CD14-positive monocyte (primary cell): ENCODE data around the gene ARMH3. TPM values are rescaled to one million over a fixed set of nuclear protein-coding genes. Genes with fewer than 3 reads are reported as not detected.
A peak's percentile ranks its signal among the peaks of the same experiment; 100 is the strongest.

Experiments used
- DNase-seq, 3 donors: peaks; one replicate each; pipeline ENCODE4 v3.0.0-alpha.2; 2011 to 2022
- H2AFZ ChIP-seq: 2 replicates; pipeline ENCODE4 v1.6.0; 2012; ENCODE audit warnings: mild to moderate bottlenecking, low read depth, low read length, inconsistent platforms; ENCODE audit not compliant: insufficient read depth, poor library complexity, severe bottlenecking
- H3K27ac ChIP-seq, 2 donors: 1 replicate in 1 of 2; 2 replicates in 1 of 2; pipeline ENCODE4 v1.5.1; 2012 to 2013; ENCODE audit warnings: low read length in 2 of 2, control low read depth in 1 of 2, inconsistent platforms in 1 of 2, low read depth in 1 of 2, mild to moderate bottlenecking in 1 of 2
- H3K27me3 ChIP-seq, 2 donors: one replicate each; pipeline versions ENCODE4 v1.6.0 to v1.6.1; 2011 to 2013; ENCODE audit warnings: low read length in 2 of 2; ENCODE audit not compliant: control insufficient read depth in 2 of 2, insufficient read depth in 2 of 2
- H3K36me3 ChIP-seq, 2 donors: replicated peaks in 1 of 2; 1 replicate in 1 of 2; 2 replicates in 1 of 2; pipeline versions ENCODE4 v1.5.1 to v1.6.1; 2012 to 2013; ENCODE audit warnings: low read length in 2 of 2, control low read depth in 1 of 2, inconsistent platforms in 1 of 2, mild to moderate bottlenecking in 1 of 2; ENCODE audit not compliant: insufficient read depth in 2 of 2, control insufficient read depth in 1 of 2
- H3K4me1 ChIP-seq, 2 donors: 1 replicate in 1 of 2; 2 replicates in 1 of 2; pipeline versions ENCODE4 v1.5.1 to v1.6.1; 2012 to 2013; ENCODE audit warnings: low read length in 2 of 2, control low read depth in 1 of 2, inconsistent platforms in 1 of 2, mild to moderate bottlenecking in 1 of 2, moderate library complexity in 1 of 2; ENCODE audit not compliant: insufficient read depth in 2 of 2, control insufficient read depth in 1 of 2
- H3K4me2 ChIP-seq: replicated peaks from 2 replicates; pipeline ENCODE3; 2012; ENCODE audit warnings: low read length, moderate library complexity, mild to moderate bottlenecking; ENCODE audit not compliant: poor library complexity, severe bottlenecking; ENCODE audit errors: extremely low read depth
- H3K4me3 ChIP-seq, 3 experiments: fragments of 200-600 bp in 1 of 3; sonication (generic) in 1 of 3; replicated peaks in 1 of 3; 1 replicate in 2 of 3; 2 replicates in 1 of 3; pipeline ENCODE4 v1.5.1; 2011 to 2013; ENCODE audit warnings: low read length in 3 of 3, mild to moderate bottlenecking in 3 of 3, control low read depth in 2 of 3, low read depth in 2 of 3, inconsistent platforms in 1 of 3, moderate library complexity in 1 of 3
- H3K79me2 ChIP-seq: 2 replicates; pipeline ENCODE4 v1.6.0; 2012; ENCODE audit warnings: mild to moderate bottlenecking, control low read depth, inconsistent platforms, low read length, moderate library complexity; ENCODE audit not compliant: insufficient read depth
- H3K9ac ChIP-seq: 2 replicates; pipeline ENCODE4 v1.6.0; 2017; ENCODE audit warnings: low read length, mild to moderate bottlenecking; ENCODE audit not compliant: insufficient read depth, poor library complexity, severe bottlenecking
- H3K9me3 ChIP-seq, 2 donors: replicated peaks in 1 of 2; 1 replicate in 1 of 2; 2 replicates in 1 of 2; pipeline versions ENCODE4 v1.5.1 to v1.6.1; 2012 to 2013; ENCODE audit warnings: low read length in 2 of 2, control low read depth in 1 of 2; ENCODE audit not compliant: control insufficient read depth in 1 of 2, insufficient read depth in 1 of 2
- H4K20me1 ChIP-seq: 2 replicates; pipeline ENCODE4 v1.6.0; 2012; ENCODE audit warnings: mild to moderate bottlenecking, low read length, control low read depth, moderate library complexity; ENCODE audit not compliant: insufficient read depth
- H3K27ac Mint-ChIP-seq, 7 donors: one replicate each; pipeline ENCODE4 v1.8.0; 2020; ENCODE audit warnings: mild to moderate bottlenecking in 7 of 7, mixed read lengths in 7 of 7, moderate library complexity in 6 of 7, inconsistent platforms in 2 of 7
- H3K27me3 Mint-ChIP-seq, 3 donors: one replicate each; pipeline ENCODE4 v1.8.0; 2021 to 2022; ENCODE audit warnings: low read depth in 3 of 3, mild to moderate bottlenecking in 3 of 3, mixed read lengths in 3 of 3, moderate library complexity in 3 of 3, inconsistent platforms in 1 of 3
- H3K36me3 Mint-ChIP-seq, 2 donors: one replicate each; pipeline ENCODE4 v1.8.0; 2020; ENCODE audit warnings: mixed read lengths in 2 of 2, inconsistent platforms in 1 of 2, mild to moderate bottlenecking in 1 of 2
- H3K4me1 Mint-ChIP-seq: one replicate; pipeline ENCODE4 v1.8.0; 2020; ENCODE audit warnings: mild to moderate bottlenecking, mixed read lengths
- H3K4me3 Mint-ChIP-seq, 2 donors: one replicate each; pipeline ENCODE4 v1.8.0; 2020; ENCODE audit warnings: mild to moderate bottlenecking in 2 of 2, mixed read lengths in 2 of 2, moderate library complexity in 1 of 2
- H3K9me3 Mint-ChIP-seq, 7 donors: one replicate each; pipeline ENCODE4 v1.8.0; 2020 to 2022; ENCODE audit warnings: mixed read lengths in 7 of 7, mild to moderate bottlenecking in 6 of 7, moderate library complexity in 6 of 7, inconsistent platforms in 2 of 7
- WGBS: methylation state at CpG from one replicate; pipeline ENCODE4 v1.1.5; 2013; ENCODE audit warnings: missing lambda C conversion rate; ENCODE audit not compliant: insufficient coverage; 5-methylcytosine and 5-hydroxymethylcytosine counted together
- intact Hi-C, 2 donors: fragments of 100-400 bp; cut with micrococcal nuclease; formaldehyde crosslinking; loops; one replicate each; pipeline versions ENCODE4 v1.15.0 to v1.15.1; 2023
- polyA plus RNA-seq, 3 donors: library from polyadenylated mRNA; depleted of rRNA in 1 of 3; unstranded in 2 of 3; stranded (reverse) in 1 of 3; fragments of 300-500 nt in 2 of 3; fragments of >200 nt in 1 of 3; fragmentation: Illumina TruSeq in 2 of 3; gene quantifications; 1 replicate in 2 of 3; 2 replicates in 1 of 3; pipeline ENCODE4 v1.2.3, GENCODE V29; 2012 to 2021
- TF ChIP-seq, protein P1 (sequence below): fragments of 200-600 bp; IDR thresholded peaks from one replicate; pipeline ENCODE4 v1.8.0; 2022; ENCODE audit warnings: antibody characterized with exemption, mild to moderate bottlenecking

The ARMH3 gene
- polyA plus RNA-seq, 3 donors: 20.4 to 26.3 (median 22.1) TPM

DNA sequence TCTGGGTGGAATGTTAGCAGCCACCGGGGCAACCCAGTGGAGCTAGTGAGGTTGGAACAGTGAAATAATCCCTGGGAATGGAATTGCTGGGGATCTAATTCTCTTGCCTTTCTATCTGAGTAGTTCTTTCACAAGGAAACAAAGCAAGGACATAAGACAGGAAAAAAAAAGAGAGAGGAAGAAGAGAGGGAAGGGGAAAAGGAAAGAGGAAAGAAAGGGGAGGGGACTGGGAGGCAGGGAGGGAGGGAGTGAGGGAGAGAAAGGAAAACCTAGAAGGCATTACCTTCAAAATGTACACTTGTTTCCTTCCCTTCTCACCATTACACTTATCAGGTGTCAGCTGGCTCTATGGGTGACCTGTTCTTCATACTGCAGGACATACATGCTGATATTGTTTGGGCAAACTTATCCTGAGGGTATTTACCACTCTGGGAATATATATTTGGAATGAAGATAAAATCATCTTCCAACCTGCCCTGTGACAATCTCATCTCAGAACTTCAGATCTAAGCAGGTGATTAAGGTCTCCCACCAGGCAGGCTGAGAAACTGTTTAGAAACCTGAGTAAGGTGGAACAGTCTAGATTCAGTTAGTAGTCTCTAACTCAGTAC, 162.4 kb downstream of the ARMH3 start:
- no peak overlapping the region for H3K9ac ChIP-seq
- no peaks in the 10 kb centered on the region for H3K9me3 ChIP-seq
- peaks cover 5 to 7% of the 10 kb centered on the region in 2 donors for H3K4me1 ChIP-seq
- TF ChIP-seq, protein P1, sequence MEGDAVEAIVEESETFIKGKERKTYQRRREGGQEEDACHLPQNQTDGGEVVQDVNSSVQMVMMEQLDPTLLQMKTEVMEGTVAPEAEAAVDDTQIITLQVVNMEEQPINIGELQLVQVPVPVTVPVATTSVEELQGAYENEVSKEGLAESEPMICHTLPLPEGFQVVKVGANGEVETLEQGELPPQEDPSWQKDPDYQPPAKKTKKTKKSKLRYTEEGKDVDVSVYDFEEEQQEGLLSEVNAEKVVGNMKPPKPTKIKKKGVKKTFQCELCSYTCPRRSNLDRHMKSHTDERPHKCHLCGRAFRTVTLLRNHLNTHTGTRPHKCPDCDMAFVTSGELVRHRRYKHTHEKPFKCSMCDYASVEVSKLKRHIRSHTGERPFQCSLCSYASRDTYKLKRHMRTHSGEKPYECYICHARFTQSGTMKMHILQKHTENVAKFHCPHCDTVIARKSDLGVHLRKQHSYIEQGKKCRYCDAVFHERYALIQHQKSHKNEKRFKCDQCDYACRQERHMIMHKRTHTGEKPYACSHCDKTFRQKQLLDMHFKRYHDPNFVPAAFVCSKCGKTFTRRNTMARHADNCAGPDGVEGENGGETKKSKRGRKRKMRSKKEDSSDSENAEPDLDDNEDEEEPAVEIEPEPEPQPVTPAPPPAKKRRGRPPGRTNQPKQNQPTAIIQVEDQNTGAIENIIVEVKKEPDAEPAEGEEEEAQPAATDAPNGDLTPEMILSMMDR: no peak
- intact Hi-C loops: loop anchor here in 1 of 2 donors (10.0 kb wide), 2 partner anchors 111 to 181 kb away; no protein-coding TSS in a partner anchor
- no peaks in the 10 kb centered on the region for H3K27me3 Mint-ChIP-seq
- no CpG with 5 or more reads among the region's 1 CpG for WGBS
- H3K36me3 Mint-ChIP-seq: peaks cover 13 to 29% of the 10 kb centered on the region in 2 donors
- no peak overlapping the region for H2AFZ ChIP-seq
- H3K27me3 ChIP-seq: no peaks in the 10 kb centered on the region
- H3K36me3 ChIP-seq: peaks cover 4 to 29% of the 10 kb centered on the region in 2 donors
- peaks cover 15% of the 10 kb centered on the region for H3K4me1 Mint-ChIP-seq
- no peak overlapping the region for H3K4me3 Mint-ChIP-seq
- no peak for DNase-seq
- no peaks in the 10 kb centered on the region for H3K9me3 Mint-ChIP-seq
- peaks cover 83% of the 10 kb centered on the region for H4K20me1 ChIP-seq
- no peak overlapping the region for H3K4me3 ChIP-seq
- H3K79me2 ChIP-seq: no peaks in the 10 kb centered on the region
- no peak overlapping the region for H3K4me2 ChIP-seq
- no peak overlapping the region for H3K27ac ChIP-seq
- H3K27ac Mint-ChIP-seq: peak overlapping the region in 1 of 7 donors; percentile 74

DNA sequence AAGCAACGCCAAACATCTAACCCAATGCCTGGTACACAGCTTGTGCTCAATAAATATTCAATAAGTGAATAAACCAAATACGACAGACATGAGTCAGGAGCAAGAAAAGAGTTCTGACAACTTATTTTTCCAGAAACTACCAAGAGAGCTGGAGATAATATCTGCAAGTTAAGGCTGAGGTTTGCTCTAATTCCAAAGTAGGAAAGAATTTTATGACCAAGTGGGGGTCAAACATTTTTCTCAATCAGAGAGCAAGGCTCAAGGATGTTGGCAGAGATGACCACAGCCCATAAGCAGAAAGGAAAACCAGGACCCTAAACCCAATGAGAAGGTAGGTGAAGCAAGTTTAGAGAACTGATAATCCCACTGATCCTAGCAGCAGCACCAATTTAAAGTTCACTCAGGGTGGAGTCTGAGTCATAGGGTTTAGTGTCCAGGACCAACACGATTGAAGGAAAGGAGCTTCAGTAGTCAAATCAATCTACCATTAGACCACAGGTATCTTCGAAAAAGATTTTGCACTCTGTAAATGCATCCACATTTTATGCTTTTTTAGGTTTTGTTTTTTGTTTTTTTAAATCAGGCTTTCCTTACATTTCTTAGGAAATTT, 163.1 kb downstream of the ARMH3 start:
- Histone ChIP-seq H3K79me2 (no peaks in the 10 kb centered on the region), H3K36me3 (peaks cover 10 to 36% of the 10 kb centered on the region in 2 donors), H3K27me3 (no peaks in the 10 kb centered on the region), H3K9me3 (no peaks in the 10 kb centered on the region), H2AFZ (no peak overlapping the region), H3K27ac (no peak overlapping the region), H3K4me2 (no peak overlapping the region), H4K20me1 (peaks cover 79% of the 10 kb centered on the region), H3K9ac (no peak overlapping the region), H3K4me3 (no peak overlapping the region), H3K4me1 (peaks cover 2 to 5% of the 10 kb centered on the region in 2 donors)
- Mint-ChIP-seq H3K27ac (no peak overlapping the region), H3K9me3 (no peaks in the 10 kb centered on the region), H3K27me3 (no peaks in the 10 kb centered on the region), H3K4me3 (no peak overlapping the region), H3K4me1 (peaks cover 9% of the 10 kb centered on the region), H3K36me3 (peaks cover 20 to 33% of the 10 kb centered on the region in 2 donors)
- intact Hi-C loops: loop anchor here in 1 of 2 donors (10.0 kb wide), 2 partner anchors 112 to 182 kb away; no protein-coding TSS in a partner anchor
- DNase-seq: no peak
- no CpG with 5 or more reads among the region's 4 CpGs for whole genome bisulfite sequencing
- TF ChIP-seq, protein P1: no peak
